ENCODE measurements around the gene ARHGEF4.

- TF ChIP-seq CTCF (IDR thresholded peaks at IDR 0.05) (no peak), POLR2A (IDR thresholded peaks at IDR 0.05) (no peak)
Measured at GRCh38 chr2:131026919-131027318, 190.2 kb downstream of the ARHGEF4 start.

Measured in heart left ventricle (tissue), 13 donors.